ENCODE data around the gene TM7SF3. TPM values are rescaled to one million over a fixed set of nuclear protein-coding genes. Genes with fewer than 3 reads are reported as not detected.

Gene TM7SF3
- 138 and 150 TPM in 2 replicates for total RNA-seq

GRCh38 chr12:27014085-27014858 lies at the start of gene TM7SF3:
TM7SF3 (minus strand) TSS chr12:27014384; CDS start chr12:27014168, 216 bp downstream.

GRCh38 chr12:26937863-26938700 lies 76.1 kb downstream of the TM7SF3 start, which contains the start of the genes FGFR1OP2 and INTS13:
FGFR1OP2 (plus strand) TSS chr12:26938470; CDS start chr12:26954159, 15,689 bp downstream.
INTS13 (minus strand) TSS chr12:26937981; CDS start chr12:26936803, 1,178 bp downstream.

Other genes with a start within 250 kb of the TM7SF3 start
- 29.8 and 31.2 TPM in 2 replicates for gene ITPR2, start 181.2 kb downstream of the TM7SF3 start, total RNA-seq
- 27.7 and 27.8 TPM in 2 replicates for gene INTS13, start 76.4 kb downstream of the TM7SF3 start, total RNA-seq
- 41.0 and 52.2 TPM in 2 replicates for gene FGFR1OP2, start 75.9 kb downstream of the TM7SF3 start, total RNA-seq
- gene MED21, start 8.2 kb upstream of the TM7SF3 start, total RNA-seq, result 39.1 and 42.7 TPM in 2 replicates
- gene C12orf71, start 68.2 kb upstream of the TM7SF3 start, total RNA-seq, result not detected in 2 replicates
- 24.6 and 60.3 TPM in 2 replicates for gene STK38L, start 229.9 kb upstream of the TM7SF3 start, total RNA-seq

All from aortic smooth muscle cell (primary cell).